Measurements from ENCODE around the gene PTDSS2. TPM values are rescaled to one million over a fixed set of nuclear protein-coding genes. Genes with fewer than 3 reads are reported as not detected.

The PTDSS2 gene
- total RNA-seq, 6 experiments from 2014 or later: 8.4 to 21.9 (median 11.4) TPM

- no peaks in the 10 kb centered on the region for H3K9me3 ChIP-seq
- no peak overlapping the region for H3K4me3 ChIP-seq
- DNase-seq: no peak
- H3K27ac ChIP-seq: no peak overlapping the region
- no peak for ATAC-seq
- intact Hi-C loops (cut with DNase I): no loop called here
- H3K4me1 ChIP-seq: no peaks in the 10 kb centered on the region
- WGBS (ENCODE audit: insufficient coverage, low coverage, low lambda C conversion rate, missing lambda C conversion rate): 87% methylated on average over 10 of the region's 19 CpGs
- peaks cover 0 to 2% (median 0%) of the 10 kb centered on the region in 4 donors for H3K36me3 ChIP-seq
- TF ChIP-seq POLR2A (IDR thresholded peaks at IDR 0.05) (no peak), CTCF (IDR thresholded peaks at IDR 0.05) (no peak)
- H3K27me3 ChIP-seq: no peaks in the 10 kb centered on the region
Observed at GRCh38 chr11:488992-489391, 38.9 kb downstream of the PTDSS2 start.

- H3K4me3 ChIP-seq: no peak overlapping the region
- H3K27ac ChIP-seq: no peak overlapping the region
- H3K4me1 ChIP-seq: no peaks in the 10 kb centered on the region
- no peak for TF ChIP-seq CTCF (IDR thresholded peaks at IDR 0.05)
- no peak for TF ChIP-seq POLR2A (IDR thresholded peaks at IDR 0.05)
- DNase-seq: no peak
- H3K27me3 ChIP-seq: no peaks in the 10 kb centered on the region
- H3K36me3 ChIP-seq: peaks cover 0 to 7% (median 4%) of the 10 kb centered on the region in 4 donors
- no peaks in the 10 kb centered on the region for H3K9me3 ChIP-seq
- intact Hi-C loops (cut with DNase I): no loop called here
- no peak for ATAC-seq
- 94% methylated on average over 7 of the region's 37 CpGs for WGBS (ENCODE audit: insufficient coverage, low coverage, low lambda C conversion rate, missing lambda C conversion rate)
Observed at GRCh38 chr11:489610-490185, 39.6 kb downstream of the PTDSS2 start.

GRCh38 chr11:490186-490929, 40.3 kb downstream of the PTDSS2 start:
- intact Hi-C loops (cut with DNase I): no loop called here
- ATAC-seq: no peak

GRCh38 chr11:490930-491260, 40.8 kb downstream of the PTDSS2 start:
- intact Hi-C loops (cut with DNase I): no loop called here
- Histone ChIP-seq H3K27ac (no peak overlapping the region), H3K27me3 (no peaks in the 10 kb centered on the region), H3K36me3 (peaks cover 0 to 15% (median 8%) of the 10 kb centered on the region in 4 donors), H3K4me1 (no peaks in the 10 kb centered on the region), H3K9me3 (no peaks in the 10 kb centered on the region), H3K4me3 (no peak overlapping the region)
- no peak for TF ChIP-seq CTCF (IDR thresholded peaks at IDR 0.05)
- no peak for TF ChIP-seq POLR2A (IDR thresholded peaks at IDR 0.05)
- WGBS (ENCODE audit: insufficient coverage, low coverage, low lambda C conversion rate, missing lambda C conversion rate): no CpG with 5 or more reads among the region's 15 CpGs
- ATAC-seq: no peak
- DNase-seq: no peak

More at GRCh38 chr11:490186-490929, 40.3 kb downstream of the PTDSS2 start:
- Histone ChIP-seq H3K27me3 (no peaks in the 10 kb centered on the region), H3K4me1 (no peaks in the 10 kb centered on the region), H3K4me3 (no peak overlapping the region), H3K9me3 (no peaks in the 10 kb centered on the region), H3K27ac (no peak overlapping the region), H3K36me3 (peaks cover 0 to 9% (median 5%) of the 10 kb centered on the region in 4 donors)
- TF ChIP-seq CTCF (IDR thresholded peaks at IDR 0.05) (no peak), POLR2A (IDR thresholded peaks at IDR 0.05) (no peak)
- no peak for DNase-seq
- WGBS (ENCODE audit: insufficient coverage, low coverage, low lambda C conversion rate, missing lambda C conversion rate): no CpG with 5 or more reads among the region's 38 CpGs

Data from right lobe of liver (tissue), 6 donors.